GM19395 (cell line): ENCODE data around the gene AP1G1.
A peak's percentile ranks its signal among the peaks of the same experiment; 100 is the strongest.
"Not testable (repeated sequence)": the region's sequence is repeated elsewhere in the genome, so short reads cannot be mapped to it uniquely, and the experiment has no call there.

Experiments
- ATAC-seq: cut with Tn5 transposase; IDR thresholded peaks from one replicate; pipeline ENCODE4 v1.9.1; 2021; ENCODE audit warnings: mild to moderate bottlenecking, moderate library complexity; ENCODE audit not compliant: unreplicated experiment

AP1G1 gene

DNA sequence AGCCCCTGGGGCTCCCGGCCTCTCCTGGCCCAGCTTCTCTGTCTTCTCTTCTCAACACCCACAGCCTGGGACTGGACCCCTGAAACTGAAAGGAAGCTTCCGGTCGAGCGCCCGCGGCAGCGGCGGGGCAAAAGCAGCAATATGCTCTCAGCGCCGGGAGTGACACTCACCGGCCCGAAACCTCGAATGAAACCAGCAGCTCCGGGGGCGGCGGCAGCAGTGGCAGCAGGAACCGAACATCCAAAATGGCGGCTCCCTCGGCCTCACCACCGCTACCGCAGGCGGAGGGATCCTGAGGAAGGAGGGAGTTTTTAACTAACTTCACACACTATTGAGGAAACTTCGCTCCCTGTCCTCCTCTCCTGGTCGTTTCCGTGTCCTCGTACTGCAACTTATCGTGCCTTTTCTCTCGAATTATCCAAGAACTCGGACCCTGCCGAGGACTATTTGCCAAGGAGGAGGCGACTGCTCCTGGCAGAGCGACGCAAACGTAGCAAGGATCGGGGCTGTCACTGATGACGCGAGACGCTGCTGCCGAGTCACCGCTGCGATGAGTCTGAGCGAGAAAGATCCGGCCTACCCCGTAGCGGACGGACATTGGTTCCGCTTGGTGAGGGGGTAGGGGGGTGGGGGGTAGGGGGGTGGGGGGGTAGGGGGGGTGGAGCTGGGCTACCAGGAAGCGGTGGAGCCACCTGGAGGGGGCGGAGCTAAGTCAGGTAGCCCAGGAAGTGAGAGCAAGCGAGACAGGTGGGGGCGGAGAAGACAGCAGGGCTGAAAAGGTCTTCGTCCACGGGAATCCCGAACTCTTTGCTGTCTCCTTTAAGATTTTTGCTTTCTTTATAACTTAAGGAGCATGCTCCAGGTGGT, at the start of gene AP1G1:
Gene AP1G1, minus strand, starts transcription at position 242 of the 867 bp plus-strand sequence. CDS start 19,355 bp downstream, outside the sequence.
- ATAC-seq = peak; percentile 78

DNA sequence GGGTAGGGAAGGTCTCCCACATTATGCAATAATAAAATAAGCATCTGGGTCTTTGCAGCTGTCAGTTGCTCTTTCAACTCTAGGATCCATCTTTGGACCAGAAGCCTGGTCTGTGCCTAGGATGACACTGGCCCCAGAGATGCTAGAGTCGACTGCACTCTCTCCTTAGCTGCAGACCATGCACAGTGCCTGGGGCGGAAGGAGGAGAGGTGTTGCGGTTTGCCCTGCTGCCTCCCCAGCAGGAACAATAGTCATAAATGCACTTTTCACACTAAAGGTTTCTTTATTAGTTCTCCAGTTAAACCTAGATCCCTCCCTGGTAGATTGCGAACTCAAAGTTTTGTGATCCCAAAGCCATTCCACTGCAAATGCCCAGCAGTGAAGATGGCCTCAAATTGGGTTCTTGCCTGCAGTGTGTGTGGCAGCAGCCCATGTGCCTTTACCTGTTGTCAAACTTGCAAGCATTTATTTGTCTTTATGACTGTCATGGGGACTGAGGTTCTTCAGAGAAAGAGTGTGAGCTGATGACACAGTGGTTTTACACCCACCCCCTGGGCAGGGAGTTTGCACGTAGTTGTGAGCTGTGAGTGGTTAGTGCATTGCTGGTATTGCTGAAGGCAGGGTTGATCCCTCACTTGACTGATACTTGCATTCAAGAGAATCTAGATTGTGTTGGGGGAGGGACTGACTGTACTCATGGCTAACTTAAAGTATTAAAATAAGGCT, 47.5 kb upstream of the AP1G1 start:
- ATAC-seq = no peak

DNA sequence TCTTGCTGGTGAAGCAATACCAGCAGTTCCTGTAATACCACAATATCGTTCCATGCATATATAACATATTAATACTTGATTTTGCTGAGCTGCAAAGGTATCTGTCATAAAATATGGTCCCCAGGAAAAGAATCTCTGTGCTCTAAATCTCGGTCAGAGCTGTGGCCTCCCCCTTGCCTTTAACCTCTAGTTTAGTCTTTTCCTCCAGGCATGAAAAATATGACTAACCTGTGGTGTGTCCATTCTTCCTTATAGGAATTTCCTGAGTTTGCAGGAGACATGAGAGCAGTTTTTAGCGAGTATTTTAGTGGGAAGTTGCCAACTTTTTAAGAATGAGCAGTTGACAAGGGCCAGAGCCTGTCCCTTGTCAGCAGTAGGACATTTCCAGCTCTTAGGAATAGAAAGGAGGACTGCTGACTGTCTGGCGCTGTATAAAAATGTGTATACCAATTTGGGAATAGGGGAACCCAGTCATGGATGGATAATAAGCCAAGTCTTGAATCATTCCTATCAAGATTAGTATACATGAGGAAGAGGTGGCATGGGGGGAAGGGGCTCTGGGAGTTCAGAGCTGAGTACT, 45.8 kb upstream of the AP1G1 start:
- no peak for ATAC-seq

DNA sequence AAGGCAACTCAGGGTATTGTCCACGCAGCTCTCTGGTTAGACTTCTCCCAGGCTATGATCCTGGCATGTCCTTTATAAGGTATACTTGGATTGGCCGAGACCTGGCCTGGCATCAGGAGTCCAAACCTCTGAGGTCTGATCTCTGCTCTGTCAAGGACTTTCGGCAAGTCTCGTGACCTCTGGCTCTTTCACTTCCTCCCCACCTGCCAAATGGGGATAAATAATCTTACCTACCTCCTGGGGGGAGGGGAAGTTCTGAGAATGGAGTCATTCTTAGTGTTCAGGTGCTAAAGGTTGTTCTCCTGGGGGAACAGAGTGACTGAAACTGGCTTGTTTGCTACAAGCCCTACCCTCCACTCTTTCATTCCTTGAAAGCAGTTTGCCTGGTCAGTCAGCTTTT, 44.8 kb upstream of the AP1G1 start:
- peak; percentile 80 for ATAC-seq

DNA sequence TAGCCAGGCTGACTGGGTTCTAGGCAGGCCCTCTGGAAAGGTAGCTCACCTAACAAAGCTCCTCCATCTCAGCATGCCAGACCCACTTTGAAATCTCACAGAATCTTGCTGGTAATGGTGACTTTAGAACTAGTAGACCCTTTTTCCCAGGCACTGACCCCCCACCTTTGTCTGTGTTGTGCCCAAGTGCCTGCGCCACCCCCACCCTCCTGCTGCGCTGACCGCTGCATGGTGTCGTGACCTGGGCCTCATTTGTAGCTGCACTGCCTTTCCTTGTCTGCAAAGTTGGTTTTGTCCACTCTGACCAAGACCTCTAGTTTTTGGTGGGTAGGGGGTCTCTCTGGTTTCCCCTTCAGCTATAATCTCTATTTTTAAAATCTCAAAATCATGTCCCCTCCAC, 43.9 kb upstream of the AP1G1 start:
- no peak for ATAC-seq

DNA sequence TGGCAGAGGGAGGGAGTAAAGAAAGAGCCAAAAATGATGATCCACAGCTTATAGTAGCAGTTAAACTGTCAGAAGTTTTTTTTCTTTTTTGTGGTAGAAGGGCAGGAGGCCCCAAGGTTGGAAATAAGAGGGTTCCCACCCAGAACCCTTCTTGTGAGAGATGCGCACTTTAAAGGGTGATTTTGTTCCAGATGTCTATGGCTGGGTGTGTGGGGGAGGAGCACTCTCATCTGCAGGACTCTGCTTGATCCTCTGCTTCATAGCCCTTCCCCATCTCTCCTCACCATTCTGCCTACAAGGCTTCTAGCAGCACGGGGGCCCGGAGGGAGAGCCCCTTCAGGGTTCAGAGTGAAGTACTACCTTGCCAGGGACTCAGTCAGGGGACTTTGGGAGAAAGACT, 43.5 kb upstream of the AP1G1 start:
- ATAC-seq = no peak

DNA sequence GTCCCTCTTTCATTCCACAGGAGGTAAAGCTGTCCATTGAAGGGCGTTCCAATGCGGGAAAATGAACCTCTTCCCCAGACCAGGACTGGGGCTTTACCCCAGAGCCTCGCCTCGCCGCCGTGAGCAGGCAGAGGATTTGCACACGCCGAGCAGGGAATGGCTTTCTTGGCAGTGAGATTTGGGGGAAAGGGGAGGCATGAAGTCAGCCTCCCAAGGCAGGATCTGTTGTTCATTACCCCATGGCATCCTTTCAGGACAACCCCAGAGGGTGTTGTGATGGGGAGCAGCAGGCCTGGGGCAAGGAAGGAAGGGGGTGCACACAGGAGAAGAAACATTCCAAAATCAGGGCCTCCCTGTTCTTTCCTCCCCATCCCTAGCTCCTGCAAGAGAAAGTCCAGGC, 43.1 kb upstream of the AP1G1 start:
- no peak for ATAC-seq

DNA sequence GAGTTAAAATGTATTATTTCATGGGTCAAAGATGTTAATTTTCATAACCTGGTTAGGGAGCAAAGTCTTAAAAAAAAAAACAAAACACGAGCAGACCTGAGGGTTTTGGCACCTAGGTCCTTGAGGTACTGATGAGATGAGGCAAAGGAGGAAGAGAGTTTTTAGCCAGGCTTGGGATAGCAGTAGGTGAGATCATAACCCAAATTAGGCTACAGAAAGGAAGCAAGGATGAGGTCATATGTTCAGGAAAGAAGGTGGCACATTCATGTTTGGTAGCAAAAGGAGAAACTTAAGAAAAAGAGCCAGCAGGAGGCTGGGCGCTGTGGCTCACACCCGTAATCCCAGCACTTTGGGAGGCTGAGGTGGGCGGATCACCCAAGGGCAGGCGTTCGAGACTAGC, 40.0 kb upstream of the AP1G1 start:
- ATAC-seq = no peak

DNA sequence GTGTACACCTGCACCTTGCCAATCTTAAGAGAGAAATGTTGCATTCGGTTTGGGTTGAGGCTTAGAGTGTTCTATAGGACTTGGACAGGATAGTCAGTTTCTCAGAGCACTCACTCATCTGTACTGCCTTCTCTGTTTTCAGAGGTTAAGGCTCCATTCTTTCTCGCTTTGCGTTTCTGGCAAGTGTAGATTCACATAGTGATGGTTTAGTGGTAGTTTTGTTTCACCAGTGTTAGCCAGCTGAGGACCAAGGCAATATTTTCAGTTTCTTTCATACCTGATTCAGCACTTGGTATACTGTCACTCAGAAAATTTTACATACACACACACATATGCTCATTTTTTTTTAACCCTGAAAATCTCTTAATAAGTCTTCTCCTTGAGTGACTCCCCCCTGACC, 38.5 kb upstream of the AP1G1 start:
- ATAC-seq = no peak

DNA sequence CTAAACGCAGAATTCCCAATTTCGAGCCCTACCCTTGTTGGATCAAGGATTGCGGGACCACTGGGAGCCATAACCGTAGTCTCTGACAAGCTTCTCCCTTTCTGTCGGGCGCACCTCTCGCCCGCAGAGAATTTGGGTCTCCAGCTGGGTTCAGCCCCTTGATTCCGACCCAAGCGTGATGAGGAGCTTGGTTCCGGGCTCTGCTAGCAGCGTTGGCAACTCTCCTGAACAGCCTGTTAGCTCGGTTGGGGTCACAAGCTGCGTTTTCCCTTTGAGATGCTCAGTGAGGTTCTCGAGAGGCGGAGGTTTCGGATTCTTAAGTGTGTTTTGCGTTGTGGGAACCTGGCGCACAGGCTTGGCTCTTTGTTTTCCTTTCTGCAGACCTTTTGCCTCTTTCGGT, 37.8 kb upstream of the AP1G1 start:
- no peak for ATAC-seq

DNA sequence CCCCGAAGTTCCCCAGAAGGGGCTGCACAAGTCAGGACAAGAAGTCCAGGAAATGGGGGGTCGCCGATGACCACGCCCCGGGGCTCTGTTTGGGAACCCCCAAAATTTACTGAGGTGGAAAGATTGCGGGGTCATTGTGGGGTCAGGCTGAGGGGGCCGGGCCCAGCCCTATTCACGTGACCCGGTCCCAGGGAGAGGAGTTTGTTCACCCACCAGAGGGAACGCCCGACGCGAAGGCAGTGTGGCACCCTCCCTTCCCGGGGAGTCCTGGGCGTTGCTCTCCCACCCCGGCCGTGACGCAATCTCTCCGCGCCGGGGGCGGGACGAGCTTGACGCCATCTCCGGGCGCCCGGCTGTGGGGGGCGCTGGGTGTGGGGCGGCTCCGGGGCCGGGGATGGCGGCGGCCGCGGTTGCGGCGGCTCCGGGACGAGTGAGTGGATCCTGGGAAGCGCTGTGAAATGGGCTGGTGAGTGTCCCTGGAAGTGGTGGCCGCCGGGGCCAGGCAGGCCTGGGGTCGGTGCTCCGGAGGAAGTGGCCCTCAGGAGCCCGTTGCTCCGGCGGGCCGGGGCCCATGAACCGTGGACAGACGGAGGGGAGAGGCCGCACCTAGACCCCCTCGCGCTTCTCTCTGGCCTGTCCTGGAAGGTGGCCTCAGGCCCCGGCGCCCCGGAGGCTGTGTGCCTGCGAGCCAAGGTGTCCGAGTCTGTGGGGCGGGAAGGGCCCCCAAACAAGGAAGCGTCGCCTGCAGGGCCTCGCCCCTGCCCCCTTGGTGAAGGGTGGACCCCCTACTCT, 37.2 kb upstream of the AP1G1 start, which contains the start of gene ATXN1L:
Gene ATXN1L, plus strand, starts transcription at position 338 of the 792 bp plus-strand sequence. CDS start 3,765 bp downstream, outside the sequence.
- peak; percentile 74 for ATAC-seq

DNA sequence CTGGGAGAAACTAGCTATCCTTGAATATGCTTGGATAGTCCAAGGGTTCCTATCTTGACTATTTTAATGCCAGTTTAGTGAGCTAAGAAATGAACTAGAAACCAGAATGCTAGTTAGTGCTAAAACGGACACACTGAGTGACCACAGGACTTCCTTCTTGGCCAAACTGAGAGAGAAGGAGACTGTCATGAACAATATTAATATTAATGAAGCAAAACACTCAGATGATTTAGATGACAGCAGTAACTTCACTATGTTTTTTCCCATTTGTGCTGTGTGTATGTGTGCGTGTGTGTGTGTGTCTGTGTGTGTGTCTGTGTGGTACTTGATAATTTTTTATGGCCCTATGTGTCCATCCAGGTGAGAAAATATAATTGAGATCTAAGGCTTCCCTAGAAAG, 34.9 kb upstream of the AP1G1 start:
- ATAC-seq = no peak

DNA sequence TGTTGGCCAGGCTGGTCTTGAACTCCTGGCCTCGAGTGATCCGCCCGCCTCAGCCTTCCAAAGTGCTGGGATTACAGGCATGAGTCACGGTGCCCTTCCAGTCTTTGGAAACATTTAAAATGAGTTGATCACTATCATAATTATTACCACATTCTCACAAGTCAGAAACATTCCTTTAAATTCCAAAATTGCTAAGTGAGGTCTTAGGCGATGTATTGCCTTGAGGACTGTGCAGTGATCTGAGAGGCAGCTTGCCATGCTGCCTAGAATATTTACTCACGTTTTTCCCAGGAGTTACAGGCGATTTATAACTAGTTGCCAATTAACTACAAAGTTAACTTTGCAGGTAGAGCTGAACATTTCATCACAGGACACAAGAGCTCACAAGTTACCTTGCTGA, 31.4 kb upstream of the AP1G1 start:
- no peak for ATAC-seq

DNA sequence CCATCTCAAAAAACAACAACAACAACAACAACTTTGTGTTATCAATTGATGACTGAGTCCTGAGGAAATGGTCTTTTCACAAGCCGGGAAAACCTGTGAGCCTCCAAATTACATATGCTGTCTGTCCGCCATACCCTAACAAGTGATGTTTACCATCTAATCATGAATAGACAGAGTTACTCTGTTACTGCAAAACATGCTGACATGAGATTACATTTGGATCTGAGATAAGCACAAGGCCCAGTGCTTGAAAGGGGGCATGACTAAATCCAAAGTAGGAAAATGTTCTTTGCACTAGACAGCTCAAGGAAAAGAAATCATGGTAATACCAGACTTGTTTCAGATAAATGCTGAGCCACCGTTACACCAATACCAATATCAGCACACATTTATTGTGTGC, 28.5 kb upstream of the AP1G1 start:
- ATAC-seq = no peak

DNA sequence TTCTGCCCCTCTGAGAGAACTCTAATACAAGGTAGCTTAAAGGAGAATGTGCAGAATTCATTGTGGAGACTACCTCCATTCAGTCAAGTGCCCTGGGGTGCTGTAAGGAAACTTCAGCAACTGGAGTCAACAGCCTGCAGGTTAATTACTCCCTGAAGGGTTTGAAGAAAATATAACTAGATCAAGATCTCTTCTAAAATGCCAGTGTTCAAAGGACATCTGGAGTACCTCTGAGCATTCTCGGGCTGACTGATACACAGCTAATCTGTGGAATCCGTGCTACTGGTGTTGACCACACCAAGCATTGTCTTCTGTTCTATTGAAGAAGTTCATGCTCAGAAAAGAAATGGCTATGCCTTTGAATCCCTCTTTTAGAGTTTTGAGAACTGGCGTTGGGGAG, 25.7 kb upstream of the AP1G1 start:
- ATAC-seq = no peak

DNA sequence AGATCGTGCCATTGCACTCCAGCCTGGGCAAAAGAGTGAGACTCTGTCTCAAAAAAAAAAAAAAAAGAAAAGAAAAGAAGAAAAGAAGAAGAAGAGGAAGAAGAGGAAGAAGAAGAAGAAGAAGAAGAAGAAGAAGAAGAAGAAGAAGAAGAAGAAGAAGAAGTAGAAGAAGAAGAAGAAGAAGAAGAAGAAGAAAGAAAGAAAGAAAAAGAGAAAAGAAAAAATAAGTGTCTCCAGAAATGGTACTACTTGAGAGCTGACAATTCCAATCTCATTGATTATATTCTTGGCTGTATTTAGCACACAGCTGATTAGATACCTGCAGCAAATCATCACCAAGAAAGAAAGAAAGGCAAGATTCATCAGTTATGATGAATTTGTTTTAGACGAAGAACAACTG, 23.5 kb upstream of the AP1G1 start:
- ATAC-seq = not testable (repeated sequence)

DNA sequence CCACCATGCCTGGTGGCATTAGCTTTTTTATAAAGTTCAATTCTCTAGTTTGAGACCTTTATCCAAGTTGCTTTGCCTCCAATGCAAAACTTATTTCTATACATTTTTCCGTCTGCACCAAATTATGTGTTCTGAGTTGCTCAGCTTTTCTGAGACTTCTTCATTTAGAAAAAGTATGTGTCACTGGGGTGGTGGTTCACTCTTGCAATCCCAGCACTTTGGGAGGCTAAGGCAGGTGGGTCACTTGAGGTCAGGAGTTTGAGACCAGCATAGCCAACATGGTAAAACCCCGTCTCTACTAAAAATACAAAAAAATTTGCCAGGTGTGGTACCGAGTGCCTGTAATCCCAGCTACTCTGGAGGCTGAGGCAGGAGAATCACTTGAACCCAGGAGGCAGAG, 23.1 kb upstream of the AP1G1 start:
- ATAC-seq = not testable (repeated sequence)

DNA sequence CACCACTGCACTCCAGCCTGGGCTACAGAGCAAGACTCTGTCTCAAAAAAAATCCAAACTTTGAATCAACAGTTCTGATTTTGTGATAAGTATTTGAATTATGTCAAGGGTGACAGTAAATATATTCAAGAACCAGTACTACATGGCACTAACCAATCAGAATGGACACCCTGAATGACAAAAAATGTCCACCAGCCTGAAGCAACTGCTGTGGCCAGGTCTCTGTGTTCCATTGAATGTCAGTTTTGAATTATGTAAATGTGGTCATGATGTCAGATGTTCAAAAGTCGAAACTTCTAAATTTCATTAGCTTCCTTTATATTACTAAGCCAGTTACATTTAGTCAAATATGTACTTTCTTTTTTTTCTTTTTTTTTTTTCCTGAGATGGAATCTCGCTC, 21.7 kb upstream of the AP1G1 start:
- ATAC-seq = no peak

DNA sequence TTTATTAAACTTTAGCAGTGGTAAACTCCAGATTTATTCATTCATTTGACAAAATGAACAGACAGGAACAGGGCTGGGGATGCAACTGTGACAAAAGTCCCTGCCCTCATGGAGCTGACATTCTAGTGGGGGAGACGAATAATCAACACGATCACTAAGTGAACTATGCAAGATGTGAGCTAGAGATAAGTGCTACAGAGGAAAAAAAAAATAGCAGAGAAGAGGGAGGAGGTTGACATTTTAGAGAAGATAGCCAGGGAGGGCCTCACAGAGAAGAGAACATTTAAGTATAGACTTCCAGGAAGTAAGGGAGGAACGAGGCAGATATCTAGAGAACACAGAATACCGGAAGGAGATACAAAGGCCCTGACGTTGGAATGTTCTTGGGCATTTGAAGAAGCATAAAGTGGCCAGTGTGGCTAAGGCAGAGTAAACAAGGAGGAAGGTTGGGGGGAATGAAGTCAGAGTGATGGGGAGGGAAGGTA, 17.9 kb upstream of the AP1G1 start:
- ATAC-seq = no peak

DNA sequence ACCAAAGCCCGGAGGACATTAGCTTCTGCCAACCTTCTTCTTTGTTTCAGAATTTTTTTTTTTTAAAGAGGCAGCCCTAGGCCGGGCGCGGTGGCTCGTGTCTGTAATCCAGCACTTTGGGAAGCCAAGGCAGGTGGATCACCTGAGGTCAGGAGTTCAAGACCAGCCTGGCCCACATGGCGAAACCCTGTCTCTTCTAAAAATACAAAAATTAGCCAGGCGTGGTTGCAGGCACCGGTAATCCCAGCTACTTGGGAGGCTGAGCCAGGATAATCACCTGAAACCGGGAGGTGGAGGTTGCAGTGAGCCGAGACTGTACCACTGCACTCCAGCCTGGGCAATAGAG, 8.5 kb upstream of the AP1G1 start:
- peak; percentile 21 for ATAC-seq

DNA sequence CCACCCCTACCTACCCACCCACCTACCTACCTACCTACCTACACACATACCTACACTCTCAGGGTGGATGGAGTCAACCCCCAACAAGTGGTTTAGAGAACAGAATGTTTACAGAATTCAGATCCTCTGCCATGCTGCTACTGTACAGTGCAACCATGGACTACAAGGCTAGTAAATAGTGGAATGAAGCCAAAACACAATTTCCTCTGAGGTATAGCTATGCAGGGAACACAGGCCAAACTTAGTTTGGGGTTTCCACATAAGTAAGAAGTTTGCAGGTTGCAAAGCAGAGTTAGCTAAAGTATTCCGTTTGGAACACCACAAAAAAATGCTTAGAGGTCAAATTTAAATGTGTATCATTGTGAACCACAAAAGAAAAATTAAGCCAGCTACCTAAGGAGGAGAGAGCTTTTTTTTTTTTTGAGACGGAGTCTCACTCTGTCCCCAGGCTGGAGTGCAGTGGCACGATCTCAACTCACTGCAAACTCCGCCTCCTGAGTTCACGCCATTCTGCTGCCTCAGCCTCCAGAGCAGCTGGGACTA, 2.7 kb upstream of the AP1G1 start:
- no peak for ATAC-seq
